ENCODE results near the gene PPAN.

Gene PPAN

DNA sequence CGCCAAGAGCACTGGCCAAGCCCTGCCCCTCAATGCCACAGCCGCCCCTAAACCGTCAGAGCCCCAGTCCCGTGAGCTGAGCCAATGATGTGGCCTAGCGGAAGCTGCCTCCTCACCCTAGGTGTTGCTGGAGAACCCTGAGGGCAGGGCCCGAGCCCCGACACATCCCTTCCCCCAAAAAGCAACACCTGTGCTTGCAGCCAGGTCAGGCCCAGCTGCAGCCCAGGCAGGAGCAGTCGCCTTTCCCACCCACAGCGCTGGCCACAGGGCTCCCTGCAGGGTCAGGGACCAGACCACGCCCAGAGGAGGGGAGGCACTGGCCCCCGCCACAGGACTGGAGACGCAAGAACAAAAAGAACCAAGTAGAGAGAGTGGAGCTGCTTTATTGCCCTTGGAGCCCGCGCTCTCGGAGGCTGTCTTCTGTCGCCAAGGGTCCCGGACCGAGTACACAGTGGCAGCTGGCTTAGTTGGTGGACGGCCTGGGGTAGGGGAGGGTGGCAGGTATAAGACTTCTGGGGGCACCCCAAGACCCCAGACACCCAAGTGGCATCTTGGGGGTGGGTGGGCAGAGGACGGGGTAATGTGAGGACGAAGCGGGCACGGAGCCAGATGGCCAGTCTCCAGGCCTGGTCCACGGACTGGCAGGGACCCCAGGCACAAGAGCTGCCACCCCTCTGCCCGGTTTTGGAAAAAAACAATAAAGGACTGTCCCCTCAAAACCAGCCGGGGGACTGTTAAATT lies 8.7 kb downstream of the PPAN start:
- no peak for DNase-seq

DNA sequence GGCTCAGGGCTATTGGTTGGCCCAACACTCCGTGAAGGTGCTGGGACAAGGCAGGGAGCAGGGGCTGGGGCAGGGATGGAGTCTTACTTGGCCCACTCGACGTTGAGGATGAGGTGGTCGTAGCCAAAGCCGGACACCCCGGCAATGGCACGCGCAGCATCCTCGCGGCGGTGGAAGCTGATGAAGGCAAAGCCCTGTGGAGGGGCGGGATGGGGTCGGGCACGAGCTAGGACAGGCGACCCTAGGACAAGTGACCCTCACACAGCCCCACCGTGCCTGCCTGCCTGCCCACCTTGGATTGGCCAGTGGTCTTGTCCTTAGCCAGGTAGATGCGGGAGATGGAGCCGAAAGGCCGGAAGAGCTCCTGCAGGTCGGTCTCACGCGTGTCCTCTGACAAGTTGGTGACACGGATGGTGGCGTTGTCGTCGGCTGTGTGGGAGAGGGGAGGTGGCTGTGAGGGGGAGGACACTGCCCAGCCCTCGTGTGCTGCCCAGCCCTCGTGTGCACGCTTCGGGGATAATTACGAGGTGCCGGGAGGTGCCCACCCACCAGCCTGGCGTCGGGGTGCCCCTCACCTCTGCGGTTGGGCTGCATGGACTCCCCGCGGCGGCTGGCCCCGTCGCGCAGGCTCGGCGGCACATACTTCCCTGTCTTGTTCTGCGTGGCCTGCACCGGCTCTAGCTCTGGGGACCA lies 9.4 kb downstream of the PPAN start:
- DNase-seq = no peak

DNA sequence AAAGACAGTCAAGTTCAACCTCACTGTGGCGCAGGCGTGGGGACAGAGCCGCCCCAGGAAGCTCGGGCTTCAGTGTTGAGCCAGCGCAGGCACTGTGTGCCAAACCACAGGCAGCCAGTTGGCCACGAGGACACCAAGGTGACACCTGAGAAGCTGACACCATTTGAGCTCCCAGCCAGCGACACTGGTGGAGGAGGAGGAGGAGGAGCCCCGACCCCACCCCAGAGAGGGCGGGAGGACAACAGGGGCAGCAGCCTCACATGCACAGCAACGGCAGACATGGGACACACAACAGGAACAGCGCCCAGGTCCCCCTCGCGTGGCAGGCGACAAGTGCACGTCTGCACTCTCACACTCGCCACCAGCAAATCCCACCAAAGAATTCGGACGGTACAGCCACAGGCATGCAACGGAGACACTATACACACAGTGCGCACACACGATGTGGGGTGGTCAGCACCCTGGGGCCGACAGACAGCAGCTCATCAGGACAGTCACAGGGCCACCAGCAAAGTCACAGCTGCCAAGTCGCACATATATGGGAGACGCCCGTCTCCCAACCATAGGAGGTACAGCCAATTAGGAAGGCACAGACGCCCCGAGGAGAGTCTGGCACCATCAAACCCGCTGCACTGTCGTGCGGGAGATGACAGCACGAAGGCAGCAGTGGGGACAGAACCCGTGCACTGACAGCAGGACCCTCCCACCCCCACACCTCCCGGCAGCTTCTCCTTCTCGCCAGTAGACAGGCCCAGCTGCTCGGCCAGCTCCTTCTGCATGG lies 10.1 kb downstream of the PPAN start:
- no peak for DNase-seq

DNA sequence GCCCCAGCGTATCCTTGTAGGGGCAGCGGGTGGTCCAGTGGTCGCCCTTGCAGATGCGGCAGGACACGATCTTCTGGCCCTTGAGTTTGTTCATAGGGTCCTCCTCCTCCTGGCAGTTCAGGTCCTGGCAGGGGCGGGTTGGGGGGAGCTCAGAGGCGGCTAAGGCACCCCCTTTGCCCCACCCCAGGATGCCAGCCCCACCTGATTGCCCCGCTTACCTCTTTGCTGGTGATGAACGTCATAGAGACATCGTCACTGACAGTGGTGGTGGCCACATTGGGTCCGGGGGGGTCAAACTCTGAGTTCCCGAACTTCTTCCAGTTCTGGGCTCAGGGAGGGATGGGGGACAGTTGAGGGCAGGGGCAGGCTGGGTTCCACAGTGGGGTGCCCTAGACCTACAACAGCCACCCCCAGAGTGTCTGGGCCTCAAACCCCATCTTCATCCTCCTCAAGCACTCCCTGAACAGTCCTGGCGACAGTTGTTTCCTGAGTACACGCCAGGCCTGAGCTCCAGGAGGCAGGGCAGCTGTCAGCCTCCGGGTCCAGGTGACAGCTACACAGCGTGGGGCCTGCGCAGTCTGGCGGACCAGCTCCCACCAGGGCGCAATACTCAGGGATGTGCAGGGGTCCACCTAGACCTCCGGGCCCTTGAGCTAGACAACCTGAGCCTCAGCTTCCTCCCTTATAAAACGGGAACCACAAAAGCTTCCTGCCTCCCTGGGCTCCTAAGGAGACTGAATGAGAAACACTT lies 10.9 kb downstream of the PPAN start:
- no peak for DNase-seq

DNA sequence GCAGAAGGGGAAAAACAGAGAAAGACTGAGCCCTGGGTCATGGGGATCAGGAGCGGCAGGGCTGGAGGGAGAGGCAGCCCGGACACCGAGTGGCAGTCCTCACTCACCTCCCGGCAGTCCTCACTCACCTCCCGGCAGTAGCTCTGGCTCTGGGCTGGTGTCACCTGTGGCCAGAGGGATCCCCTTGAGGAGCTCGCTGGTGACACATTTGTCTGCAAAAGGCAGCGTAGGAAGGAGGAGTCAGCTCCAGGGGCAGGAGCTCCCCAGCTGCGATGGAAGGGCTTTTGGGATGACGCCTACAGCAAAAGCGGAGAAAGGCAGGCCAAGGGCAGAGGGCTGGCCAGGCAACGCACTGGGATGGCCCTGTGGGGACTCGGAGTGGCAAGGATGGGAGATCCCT lies 12.8 kb downstream of the PPAN start:
- DNase-seq = no peak

DNA sequence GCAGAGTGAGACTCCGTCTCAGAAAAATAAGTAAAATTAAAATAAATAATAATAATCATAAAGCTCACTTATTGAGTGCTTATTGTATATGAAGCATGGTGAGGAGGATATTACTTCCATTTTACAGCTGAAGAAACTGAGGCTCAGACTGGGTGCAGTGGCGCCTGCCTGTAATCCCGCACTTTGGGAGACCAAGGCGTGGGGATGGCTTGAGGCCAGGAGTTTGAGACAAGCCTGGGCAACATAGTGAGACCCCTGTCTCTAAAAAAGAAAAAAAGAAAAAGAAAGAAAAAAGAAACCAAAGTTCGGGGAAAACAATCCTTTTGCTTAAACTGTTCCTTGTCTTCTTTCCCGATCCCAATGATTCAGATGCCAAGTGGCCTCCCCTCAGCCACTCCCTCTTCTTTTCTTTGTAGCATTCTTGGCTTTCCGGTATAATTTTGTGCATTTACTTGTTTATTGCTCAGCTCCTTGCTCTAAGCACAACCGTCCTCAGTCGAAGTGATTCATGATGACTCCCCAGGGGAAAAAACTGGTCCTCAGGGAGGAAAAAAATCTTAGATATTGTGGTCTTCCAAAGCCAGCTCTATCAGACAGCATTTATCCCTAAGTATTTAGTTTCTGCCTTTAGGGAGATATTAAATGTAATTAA lies 14.5 kb downstream of the PPAN start:
- DNase-seq = no peak

DNA sequence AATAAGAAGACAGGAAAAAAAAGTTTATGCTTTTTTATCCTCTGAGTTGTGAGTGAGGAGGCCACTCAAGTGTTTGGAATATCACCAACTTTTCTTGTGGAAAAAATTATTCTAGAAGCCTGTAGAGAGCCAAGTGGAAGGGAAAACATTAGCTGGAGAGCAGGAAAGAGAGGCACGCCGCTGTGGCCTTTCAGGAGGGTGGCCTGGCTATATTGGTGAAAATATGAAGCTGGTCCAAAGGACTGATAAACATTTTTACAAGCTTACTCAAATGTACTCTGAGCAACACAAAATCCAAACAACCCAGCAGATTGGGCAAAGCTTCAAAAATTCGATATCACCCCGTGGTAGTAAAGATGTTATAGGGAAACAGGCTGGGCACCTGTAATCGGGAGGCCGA lies 15.9 kb downstream of the PPAN start:
- DNase-seq = no peak

DNA sequence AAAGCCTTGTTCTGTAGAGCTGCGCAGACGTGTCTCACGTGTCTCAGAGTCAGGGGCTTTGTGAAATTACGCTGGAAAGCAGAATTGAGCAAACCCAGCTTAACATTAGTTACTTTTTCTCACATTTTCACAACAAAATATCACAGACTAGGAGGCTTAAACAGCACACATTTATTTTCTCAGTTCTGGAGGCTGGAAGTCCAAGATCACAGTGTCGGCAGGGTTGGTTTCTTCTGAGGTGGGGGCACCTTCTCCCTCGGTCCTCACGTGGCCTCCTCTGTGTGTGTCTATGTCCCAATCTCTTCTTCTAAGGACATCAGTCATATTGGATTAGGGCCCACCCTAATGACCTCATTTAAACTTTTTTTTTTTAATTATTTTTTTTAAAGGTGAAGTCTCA lies 18.3 kb downstream of the PPAN start:
- DNase-seq = no peak

DNA sequence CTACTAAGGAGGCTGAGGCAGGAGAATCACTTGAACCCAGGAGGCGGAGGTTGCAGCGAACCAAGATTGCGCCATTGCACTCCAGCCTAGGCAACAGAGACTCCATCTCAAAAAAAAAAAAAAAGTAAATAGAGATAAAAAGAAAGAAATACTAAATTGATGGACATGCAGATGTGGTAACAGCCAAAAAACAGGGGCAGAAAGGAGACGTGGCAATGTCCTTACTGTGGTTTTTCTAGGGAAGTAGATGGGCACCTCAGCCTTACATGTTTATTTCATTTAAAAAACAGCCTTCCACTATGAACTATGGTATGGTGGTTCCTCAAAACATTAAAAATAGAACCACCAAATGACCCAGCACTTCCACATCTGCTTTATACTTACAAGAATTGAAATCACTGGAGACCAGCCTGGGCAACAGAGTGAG lies 20.1 kb downstream of the PPAN start:
- DNase-seq = no peak

DNA sequence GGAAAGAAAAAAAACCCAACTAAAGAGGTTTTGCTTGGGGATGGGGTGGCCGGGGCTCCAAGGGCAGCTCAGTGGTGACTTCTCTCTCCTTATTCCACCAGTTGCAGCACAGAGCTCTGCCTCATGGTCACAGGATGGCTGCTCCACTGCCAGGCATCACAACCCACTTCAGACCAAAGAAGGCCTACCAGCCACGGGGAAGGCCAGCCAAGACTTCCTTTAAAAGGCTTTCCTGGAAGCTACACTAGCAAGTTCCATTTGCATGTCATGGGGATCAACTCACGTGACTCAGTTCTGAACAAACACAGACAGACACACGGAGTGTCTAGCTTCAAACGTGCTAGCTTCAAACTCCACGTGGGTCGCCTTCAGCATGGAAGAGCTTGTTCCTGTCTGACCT lies 26.7 kb downstream of the PPAN start:
- DNase-seq = no peak

DNA sequence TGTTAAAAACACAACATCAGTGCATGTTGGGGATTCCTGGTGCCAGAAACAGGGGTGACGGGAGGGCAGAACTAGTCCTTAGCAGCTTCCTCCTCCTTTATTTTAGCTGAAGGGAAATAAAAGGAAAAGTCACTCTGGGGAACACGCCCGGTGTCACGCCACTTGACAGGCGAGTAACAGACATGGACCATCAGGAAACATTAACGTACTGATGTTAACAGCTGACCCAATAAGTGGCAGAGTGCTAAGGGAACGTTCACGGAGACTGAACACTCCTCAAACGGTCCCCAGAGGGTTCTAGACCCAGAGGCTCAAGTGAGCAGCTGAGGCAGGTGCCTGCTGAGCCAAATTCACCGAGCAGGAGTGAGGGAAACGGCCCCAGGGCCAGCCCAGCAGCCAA lies 27.4 kb downstream of the PPAN start:
- DNase-seq = no peak

DNA sequence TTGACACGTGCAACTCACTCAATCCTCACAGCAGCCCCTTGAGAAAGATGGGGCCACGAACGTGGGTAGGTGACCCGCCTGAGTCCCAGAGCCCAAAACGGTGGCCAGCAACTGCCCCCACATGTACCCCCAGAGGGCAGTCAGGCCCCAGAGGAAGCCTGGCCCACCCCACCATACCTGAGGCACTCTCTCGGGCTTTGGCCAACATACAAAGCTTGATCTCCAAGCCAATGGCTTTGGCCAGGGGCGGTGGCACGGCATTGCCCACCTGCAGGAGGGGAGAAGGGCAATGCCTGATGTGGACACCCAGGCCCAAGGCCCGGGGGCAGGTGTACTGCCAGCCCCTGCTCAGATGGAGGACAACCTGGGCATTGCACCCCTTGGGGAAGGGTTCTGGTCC lies 27.9 kb downstream of the PPAN start:
- no peak for DNase-seq

DNA sequence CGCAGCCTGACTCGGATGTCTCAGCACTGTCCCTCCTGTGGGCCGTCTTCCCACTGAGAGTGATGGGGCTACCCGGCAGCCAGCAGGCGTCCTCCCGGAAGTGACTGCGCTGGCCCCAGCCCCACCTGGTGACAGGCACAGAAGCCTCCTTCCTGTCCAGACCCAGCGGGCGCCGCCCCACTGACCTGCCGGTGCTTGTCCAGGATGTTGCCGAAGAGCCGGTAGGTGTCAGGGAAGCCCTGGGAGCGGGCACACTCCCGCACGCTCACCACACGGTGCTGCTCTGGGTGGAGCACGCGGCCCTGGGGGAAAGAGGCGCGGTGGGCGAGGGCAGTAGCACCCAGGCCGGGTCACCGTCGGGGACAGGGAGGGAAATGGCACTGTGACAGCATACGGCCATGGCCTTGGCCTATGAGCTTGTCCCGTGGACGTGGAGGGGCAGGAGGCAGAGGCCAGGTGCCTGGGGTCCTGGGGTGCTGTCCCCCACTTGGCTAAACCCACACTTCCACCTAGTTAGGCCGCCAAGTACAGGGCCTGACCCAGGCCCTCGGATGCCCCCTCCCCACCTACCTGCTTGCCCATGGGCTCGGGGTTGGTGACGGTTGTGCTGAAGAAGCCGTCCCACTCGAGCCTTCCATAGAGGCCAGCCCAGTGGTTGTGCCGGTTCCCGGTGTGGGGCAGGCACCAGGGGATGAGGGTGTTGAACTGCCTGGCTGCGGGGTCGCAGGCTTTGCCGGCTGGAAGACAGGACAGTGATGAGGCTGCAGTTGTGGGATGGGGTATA lies 29.6 kb downstream of the PPAN start:
- DNase-seq = no peak

DNA sequence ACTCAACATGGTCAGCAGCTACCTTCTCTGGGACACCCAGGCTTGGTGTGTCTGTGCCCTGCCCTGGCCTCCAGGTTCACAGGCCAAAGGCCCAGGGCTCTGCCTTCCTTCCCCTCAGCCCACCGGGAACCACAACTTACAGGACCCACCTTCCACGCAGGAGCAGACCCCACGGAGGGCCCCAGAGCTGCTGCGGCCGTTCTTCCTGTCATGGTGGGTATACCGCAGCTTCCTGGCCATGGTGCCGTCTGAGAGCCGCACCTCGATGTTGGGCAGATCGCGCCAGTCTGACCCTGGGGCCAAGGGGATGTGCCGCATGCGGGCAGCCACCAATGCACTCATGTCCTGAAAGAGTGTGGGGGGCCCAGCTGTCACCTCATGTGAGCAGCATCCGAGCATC lies 30.8 kb downstream of the PPAN start:
- DNase-seq = no peak

DNA sequence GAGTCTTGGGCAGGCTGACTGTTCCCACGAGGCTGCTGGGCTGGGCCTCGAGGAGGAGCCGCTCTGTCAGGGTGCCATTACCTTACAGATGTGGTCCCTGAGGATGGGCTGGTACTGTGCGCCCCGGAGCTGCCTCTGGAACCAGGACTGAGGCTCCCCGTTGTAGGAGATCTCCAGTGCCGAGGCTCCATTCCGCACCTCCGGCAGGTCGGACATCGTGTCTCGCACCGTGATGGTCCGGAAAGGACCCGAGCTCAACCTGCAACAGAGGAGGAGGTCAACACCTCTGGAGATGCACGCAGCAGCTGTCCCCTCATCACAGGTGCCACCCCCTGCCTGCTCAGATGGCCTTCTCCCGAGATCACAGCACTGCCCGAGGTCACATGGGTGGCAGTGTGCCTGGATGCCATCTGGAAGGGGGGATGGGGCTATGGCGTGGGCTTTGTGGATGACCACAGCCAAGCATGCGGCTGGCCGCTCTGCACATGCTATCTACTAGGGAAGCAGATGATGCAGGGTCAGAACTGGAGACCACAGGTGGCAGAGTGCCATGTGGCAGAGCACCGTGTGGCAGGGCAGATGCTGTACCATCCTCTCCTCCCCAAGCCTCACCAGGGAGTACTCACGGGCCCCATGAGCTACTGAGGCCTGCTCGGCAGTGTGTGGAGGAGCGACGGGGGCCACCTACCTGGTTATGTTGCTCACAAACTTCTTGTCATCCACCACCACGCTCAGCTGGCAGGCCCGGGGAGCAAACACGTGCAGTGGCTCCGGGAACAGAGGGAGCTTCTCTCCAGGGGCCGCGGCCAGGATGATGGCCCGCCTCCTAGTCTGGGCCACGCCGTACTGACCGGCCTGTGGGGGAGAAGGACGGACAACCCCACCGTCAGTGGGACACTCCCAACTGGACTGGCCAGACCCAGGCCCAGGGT lies 31.9 kb downstream of the PPAN start:
- DNase-seq = no peak

DNA sequence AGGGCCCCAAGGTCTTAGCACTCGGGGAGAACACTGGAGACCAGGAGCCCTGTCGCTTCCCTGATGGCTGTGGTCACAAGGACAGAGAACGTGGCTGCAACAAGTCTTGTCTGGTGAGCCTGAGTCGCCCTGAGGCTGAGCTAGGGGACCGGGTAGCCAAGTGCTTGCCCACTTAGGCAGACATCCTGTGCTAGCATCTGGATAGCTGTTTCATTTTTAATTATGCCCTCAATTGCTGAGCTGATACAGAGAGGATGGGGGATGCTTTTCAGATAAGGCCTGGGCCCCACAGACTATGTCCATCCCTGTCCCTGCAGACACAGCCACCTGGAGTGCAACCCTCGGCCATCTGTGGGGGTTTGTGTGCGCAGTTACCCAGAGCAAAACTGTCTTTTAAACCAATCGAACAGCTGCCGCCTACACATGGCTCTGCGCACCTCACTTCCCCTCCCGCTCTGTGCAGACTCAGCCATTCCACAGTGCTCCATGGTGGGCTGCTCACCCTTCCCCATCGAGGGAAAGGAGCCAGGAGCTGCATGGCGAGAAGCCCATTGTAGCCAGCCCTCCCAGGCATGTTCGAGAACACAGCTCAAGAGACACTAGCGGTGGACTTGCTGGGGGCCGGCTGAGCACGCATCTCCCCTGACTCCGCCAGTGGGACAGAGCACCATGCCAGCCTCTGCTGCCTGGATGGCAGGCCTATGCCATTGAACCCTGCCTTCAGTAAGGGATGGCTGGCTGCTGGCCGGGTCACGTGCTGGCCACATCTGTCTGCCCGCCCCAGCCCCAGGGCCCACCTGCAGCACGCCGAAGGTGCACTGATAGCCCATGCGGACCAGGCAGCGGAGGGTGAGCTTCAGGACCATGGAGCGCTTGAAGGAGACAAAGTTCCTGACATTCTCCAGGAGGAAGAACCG lies 33.0 kb downstream of the PPAN start:
- DNase-seq = no peak

DNA sequence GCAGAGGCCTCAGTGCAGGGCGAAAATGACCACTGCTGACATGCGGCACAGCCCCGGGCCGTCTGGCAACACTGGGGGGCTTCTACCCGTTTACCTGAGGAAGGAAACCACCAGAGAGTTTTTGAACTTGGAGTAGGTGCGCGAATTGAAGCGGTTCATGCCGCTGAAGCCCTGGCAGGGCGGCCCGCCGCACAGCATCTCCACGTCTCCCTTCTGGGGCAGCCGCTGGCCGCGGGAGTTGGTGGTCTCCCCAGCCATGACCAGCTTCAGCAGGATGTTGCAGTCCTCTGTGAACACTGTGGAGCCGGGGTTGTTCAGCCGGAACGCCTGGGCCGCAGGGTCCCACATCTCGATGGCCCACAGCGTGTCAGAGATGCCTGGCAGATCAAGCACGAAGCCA lies 33.8 kb downstream of the PPAN start:
- no peak for DNase-seq

DNA sequence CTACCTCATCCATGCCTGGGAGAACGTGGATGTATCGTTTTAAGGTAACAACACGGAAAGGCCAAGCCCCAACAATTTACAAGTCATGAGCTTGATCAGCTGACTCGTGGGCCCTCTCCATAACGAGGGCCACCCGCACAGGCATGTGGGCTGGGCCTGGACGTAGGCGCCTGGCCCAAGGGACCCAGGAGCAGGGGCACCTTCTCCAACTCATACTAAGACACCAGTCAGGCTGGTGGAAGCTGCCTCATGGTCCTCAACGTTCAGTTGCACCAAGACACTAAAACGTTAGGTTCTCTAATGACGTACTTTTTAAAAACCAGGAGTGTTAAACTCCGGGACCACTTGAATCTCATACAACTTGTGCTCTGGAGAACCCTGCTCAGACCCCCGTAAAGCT lies 35.3 kb downstream of the PPAN start:
- DNase-seq = no peak

DNA sequence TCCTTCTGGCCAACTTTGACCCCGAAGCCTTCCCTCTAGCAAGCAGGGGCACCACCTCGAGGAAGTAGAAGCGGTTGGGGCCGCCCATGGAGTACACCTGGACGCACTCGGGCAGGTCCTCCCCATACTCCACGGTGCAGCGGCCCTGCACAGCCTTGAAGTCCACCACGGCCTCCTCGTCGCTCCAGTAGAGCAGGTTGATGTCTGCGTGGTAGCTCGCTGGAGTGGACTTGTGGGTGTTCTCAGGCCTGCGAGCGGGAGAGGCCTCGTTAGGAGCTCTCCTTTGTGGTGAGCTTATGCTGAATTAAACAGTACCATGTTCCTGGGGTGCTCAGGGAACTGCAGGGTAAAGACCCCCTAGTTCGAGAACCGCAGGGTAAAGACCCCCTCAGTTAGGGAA lies 35.8 kb downstream of the PPAN start:
- no peak for DNase-seq

Data from NCI-H1092 (cell line).